HepG2 (cell line): ENCODE data around the gene KRT77. TPM values are rescaled to one million over a fixed set of nuclear protein-coding genes. Genes with fewer than 3 reads are reported as not detected.

ENCODE experiments used
- ATAC-seq: fragments of 200-7000 bp; cut with Tn5 transposase; 3 replicates; pipeline ENCODE4 v1.9.1; 2020; ENCODE audit warnings: mild to moderate bottlenecking, moderate library complexity
- BruUV-seq: library from RNA; stranded (reverse); fragments of 400-500 nt; replicated peaks from 2 replicates; lab custom pipeline; 2021; lab: Mats Ljungman, UMichigan
- CTCF ChIA-PET: fragments of 300-600 bp; formaldehyde crosslinking; extraction: SDS; loops from one replicate; lab custom pipeline; 2021; ENCODE audit warnings: low total read pairs, inconsistent platforms, low intra/inter-chr PET ratio; lab: Yijun Ruan, JAX
- POLR2A ChIA-PET: fragments of 350-600 bp; sonication (Branson Sonifier 250); formaldehyde crosslinking; loops from one replicate; lab custom pipeline; 2020; ENCODE audit warnings: antibody characterized with exemption, inconsistent platforms; lab: Yijun Ruan, JAX
- DNase-seq: peaks from one replicate; pipeline ENCODE4 v3.0.0-alpha.2; 2015; ENCODE audit warnings: low spot score
- FAIRE-seq: peaks from 3 replicates; lab custom pipeline; 2011; peaks lifted over from hg19 to GRCh38; lab: Jason Lieb, UNC
- H2AFZ ChIP-seq: one replicate; pipeline ENCODE4 v1.6.1; 2011; ENCODE audit warnings: low read length, inconsistent platforms
- H3K27ac ChIP-seq: fragments of 300-600 bp; 3 replicates; pipeline ENCODE4 v1.8.0; 2011; ENCODE audit warnings: mixed run types, mild to moderate bottlenecking, mixed read lengths, low read length, inconsistent platforms; ENCODE audit not compliant: insufficient read depth; ENCODE audit errors: extremely low read length
- H3K27me3 ChIP-seq, 2 experiments: fragments of 200-600 bp in 1 of 2; 2 replicates in 1 of 2; 3 replicates in 1 of 2; pipeline versions ENCODE4 v1.6.0 to v1.8.0; 2011; ENCODE audit warnings: low read length in 2 of 2, mild to moderate bottlenecking in 2 of 2, moderate library complexity in 2 of 2, inconsistent platforms in 1 of 2; ENCODE audit not compliant: insufficient read depth in 2 of 2, control insufficient read depth in 1 of 2
- H3K36me3 ChIP-seq, 2 experiments: fragments of 200-600 bp in 1 of 2; replicated peaks in 1 of 2; 2 replicates in 1 of 2; 3 replicates in 1 of 2; pipeline versions ENCODE4 v1.5.1 to v1.8.0; 2011; ENCODE audit warnings: low read length in 2 of 2, inconsistent platforms in 1 of 2; ENCODE audit not compliant: insufficient read depth in 2 of 2, control insufficient read depth in 1 of 2
- H3K4me1 ChIP-seq: 2 replicates; pipeline ENCODE4 v1.5.1; 2012; ENCODE audit warnings: low read length, inconsistent platforms; ENCODE audit not compliant: insufficient read depth
- H3K4me2 ChIP-seq: 2 replicates; pipeline ENCODE4 v1.6.0; 2011; ENCODE audit warnings: low read depth, low read length, inconsistent platforms
- H3K4me3 ChIP-seq, 3 experiments: fragments of 200-600 bp in 1 of 3; sonication (generic), shearing (Covaris generic) in 1 of 3; replicated peaks in 1 of 3; 2 replicates each; pipeline ENCODE4 v1.5.1; 2011 to 2016; ENCODE audit warnings: low read length in 3 of 3, inconsistent platforms in 2 of 3, low read depth in 2 of 3, mild to moderate bottlenecking in 2 of 3, control low read depth in 1 of 3, mixed read lengths in 1 of 3; ENCODE audit not compliant: insufficient read depth in 1 of 3
- H3K79me2 ChIP-seq: one replicate; pipeline ENCODE4 v1.6.1; 2011; ENCODE audit warnings: low read length, inconsistent platforms; ENCODE audit not compliant: insufficient read depth
- H3K9ac ChIP-seq: 2 replicates; pipeline ENCODE4 v1.6.0; 2011; ENCODE audit warnings: mild to moderate bottlenecking, low read depth, low read length, inconsistent platforms; ENCODE audit not compliant: insufficient read depth
- H3K9me3 ChIP-seq: 2 replicates; pipeline ENCODE4 v1.5.1; 2012; ENCODE audit warnings: mild to moderate bottlenecking, low read length
- H4K20me1 ChIP-seq: 2 replicates; pipeline ENCODE4 v1.6.0; 2011; ENCODE audit warnings: inconsistent platforms, mild to moderate bottlenecking, low read length, moderate library complexity; ENCODE audit not compliant: insufficient read depth
- FOXA1 ChIP-seq, 2 experiments: fragments of 450-650 bp in 1 of 2; sonication (generic) in 1 of 2; formaldehyde crosslinking in 1 of 2; IDR thresholded peaks; 2 replicates each; pipeline versions ENCODE4 v1.4.0 to v1.6.1; 2016 to 2020; ENCODE audit warnings: missing genetic modification reagents in 1 of 2
- HOXA7 ChIP-seq: sonication (generic); formaldehyde crosslinking; IDR thresholded peaks from 2 replicates; pipeline ENCODE4 v1.8.1; 2022; ENCODE audit warnings: mild to moderate bottlenecking, missing genetic modification reagents, moderate library complexity
- NRL ChIP-seq: sonication (generic); formaldehyde crosslinking; IDR thresholded peaks from 2 replicates; pipeline ENCODE4 v1.5.0; 2020; ENCODE audit warnings: missing genetic modification reagents, mild to moderate bottlenecking, moderate library complexity, borderline replicate concordance
- PHF21A ChIP-seq: sonication (generic); formaldehyde crosslinking; IDR thresholded peaks from 2 replicates; pipeline ENCODE4 v1.5.0; 2020; ENCODE audit warnings: mild to moderate bottlenecking, missing genetic modification reagents
- PITX1 ChIP-seq: sonication (generic); formaldehyde crosslinking; IDR thresholded peaks from 2 replicates; pipeline ENCODE4 v1.5.1; 2020; ENCODE audit warnings: mild to moderate bottlenecking, missing genetic modification reagents
- RAD51 ChIP-seq: fragments of 450-650 bp; IDR thresholded peaks from 2 replicates; pipeline ENCODE4 v1.6.1; 2016; ENCODE audit warnings: borderline replicate concordance
- RNF2 ChIP-seq: fragments of 450-650 bp; conservative IDR thresholded peaks from 2 replicates; pipeline ENCODE4 v1.6.1; 2016; ENCODE audit warnings: low read depth
- SCMH1 ChIP-seq: sonication (generic); formaldehyde crosslinking; IDR thresholded peaks from 2 replicates; pipeline ENCODE4 v1.9.0; 2021; ENCODE audit warnings: missing genetic modification reagents, mild to moderate bottlenecking, borderline replicate concordance
- SKI ChIP-seq: fragments of 450-650 bp; IDR thresholded peaks from one replicate; pipeline ENCODE4 v1.6.1; 2018; ENCODE audit warnings: mild to moderate bottlenecking; ENCODE audit not compliant: partially characterized antibody
- TMF1 ChIP-seq: sonication (generic); formaldehyde crosslinking; IDR thresholded peaks from 2 replicates; pipeline ENCODE4 v1.8.1; 2022; ENCODE audit warnings: low read depth, missing genetic modification reagents
- ZFP36 ChIP-seq: fragments of 150-350 bp; IDR thresholded peaks from 2 replicates; pipeline ENCODE4 v1.6.1; 2018; ENCODE audit warnings: borderline replicate concordance, low read length, low read depth; ENCODE audit not compliant: partially characterized antibody
- ZNF570 ChIP-seq: sonication (generic); formaldehyde crosslinking; IDR thresholded peaks from 2 replicates; pipeline ENCODE4 v1.4.0; 2020; ENCODE audit warnings: mild to moderate bottlenecking, missing genetic modification reagents, borderline replicate concordance
- ZSCAN30 ChIP-seq: sonication (generic); formaldehyde crosslinking; IDR thresholded peaks from 2 replicates; pipeline ENCODE4 v1.5.0; 2020; ENCODE audit warnings: mild to moderate bottlenecking, missing genetic modification reagents
- WGBS: methylation state at CpG from one replicate; pipeline ENCODE4 v1.1.6; 2017; ENCODE audit warnings: low lambda C conversion rate; 5-methylcytosine and 5-hydroxymethylcytosine counted together
- in situ Hi-C: cut with HindIII; loops from 2 replicates; pipeline ENCODE4 v1.10.0; 2017; ENCODE audit warnings: low pct_unique_long_range_greater_than_20kb; ENCODE audit not compliant: extremely low pct_ligation_motif_present
- intact Hi-C: fragments of 100-400 bp; cut with micrococcal nuclease; formaldehyde crosslinking; loops from one replicate; pipeline ENCODE4 v1.10.0; 2022; ENCODE audit not compliant: unreplicated experiment
- polyA plus RNA-seq, 8 experiments: library from polyadenylated mRNA; depleted of rRNA in 3 of 8; stranded (reverse) in 7 of 8; unstranded in 1 of 8; fragments of >200 nt; fragmentation: Illumina TruSeq in 4 of 8; extraction: Trizol in 4 of 8; gene quantifications; 2 replicates each; pipeline versions ENCODE4 v1.2.1 to v1.2.3, GENCODE V29; 2011 to 2016; ENCODE audit warnings: low read depth in 4 of 8, missing spikeins in 1 of 8, mixed read lengths in 1 of 8; ENCODE audit not compliant: insufficient read depth in 1 of 8
- total RNA-seq, 5 experiments: library from RNA; depleted of rRNA; stranded (reverse); fragments of >200 nt; fragmentation: Illumina TruSeq; extraction: Trizol; gene quantifications; 2 replicates each; pipeline ENCODE4 v1.2.3, GENCODE V29; 2016; ENCODE audit warnings: low read depth in 1 of 5
- TF ChIP-seq, protein P1 (sequence below), 2 experiments: IDR thresholded peaks; 2 replicates each; pipeline ENCODE4 v1.6.1; 2011 to 2012; ENCODE audit warnings: low read length in 2 of 2, borderline replicate concordance in 1 of 2, low read depth in 1 of 2, mild to moderate bottlenecking in 1 of 2, moderate library complexity in 1 of 2
- TF ChIP-seq, protein P2 (sequence below): sonication (generic); formaldehyde crosslinking; IDR thresholded peaks from 2 replicates; pipeline ENCODE4 v1.4.0; 2020; ENCODE audit warnings: missing genetic modification reagents
- TF ChIP-seq, protein P3 (sequence below): sonication (generic); formaldehyde crosslinking; IDR thresholded peaks from 2 replicates; pipeline ENCODE4 v1.4.0; 2020; ENCODE audit warnings: missing genetic modification reagents

KRT77 gene
- total and polyA plus RNA-seq, 2 of the 13 experiments (the other 11 are each of a cell fraction or from before 2014, with no cell fraction given): not detected

DNA sequence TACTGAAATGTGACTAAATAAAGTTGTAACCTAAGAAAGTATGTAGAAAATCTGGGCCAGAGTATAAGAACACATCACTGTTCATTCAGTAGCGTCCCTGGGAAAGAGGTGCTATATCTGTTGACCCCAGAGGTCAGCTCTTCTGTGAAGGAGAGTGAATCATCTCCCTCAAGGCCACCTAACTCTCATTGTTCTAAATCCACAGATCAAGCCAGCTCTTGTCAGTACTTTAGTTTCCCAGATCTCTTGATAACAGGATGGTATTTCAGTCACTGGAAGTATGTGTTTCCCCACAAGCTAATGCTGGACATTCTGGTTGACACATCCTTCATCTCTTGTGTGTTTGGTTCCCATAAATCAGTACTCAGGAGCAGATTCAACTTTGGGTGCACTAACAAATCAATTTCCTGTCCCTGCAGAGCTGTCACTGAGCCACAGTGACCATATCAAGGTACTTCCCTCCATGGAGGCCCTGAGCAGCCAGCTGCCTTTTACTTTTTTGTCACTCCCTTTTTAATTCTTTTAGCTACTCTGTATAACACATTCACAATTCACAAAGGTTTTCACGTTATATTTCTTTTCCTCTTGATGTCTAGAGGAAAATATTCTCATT is 30.9 kb downstream of the KRT77 start:
- peaks cover 0 to 19% of the 10 kb centered on the region in 2 experiments; a peak in 1 of 5 replicates for H3K27me3 ChIP-seq
- no peaks in the 10 kb centered on the region for H3K9me3 ChIP-seq
- no peak overlapping the region for H2AFZ ChIP-seq
- no peak for TF ChIP-seq PHF21A (CRISPR knock-in tag)
- TF ChIP-seq, protein P1, sequence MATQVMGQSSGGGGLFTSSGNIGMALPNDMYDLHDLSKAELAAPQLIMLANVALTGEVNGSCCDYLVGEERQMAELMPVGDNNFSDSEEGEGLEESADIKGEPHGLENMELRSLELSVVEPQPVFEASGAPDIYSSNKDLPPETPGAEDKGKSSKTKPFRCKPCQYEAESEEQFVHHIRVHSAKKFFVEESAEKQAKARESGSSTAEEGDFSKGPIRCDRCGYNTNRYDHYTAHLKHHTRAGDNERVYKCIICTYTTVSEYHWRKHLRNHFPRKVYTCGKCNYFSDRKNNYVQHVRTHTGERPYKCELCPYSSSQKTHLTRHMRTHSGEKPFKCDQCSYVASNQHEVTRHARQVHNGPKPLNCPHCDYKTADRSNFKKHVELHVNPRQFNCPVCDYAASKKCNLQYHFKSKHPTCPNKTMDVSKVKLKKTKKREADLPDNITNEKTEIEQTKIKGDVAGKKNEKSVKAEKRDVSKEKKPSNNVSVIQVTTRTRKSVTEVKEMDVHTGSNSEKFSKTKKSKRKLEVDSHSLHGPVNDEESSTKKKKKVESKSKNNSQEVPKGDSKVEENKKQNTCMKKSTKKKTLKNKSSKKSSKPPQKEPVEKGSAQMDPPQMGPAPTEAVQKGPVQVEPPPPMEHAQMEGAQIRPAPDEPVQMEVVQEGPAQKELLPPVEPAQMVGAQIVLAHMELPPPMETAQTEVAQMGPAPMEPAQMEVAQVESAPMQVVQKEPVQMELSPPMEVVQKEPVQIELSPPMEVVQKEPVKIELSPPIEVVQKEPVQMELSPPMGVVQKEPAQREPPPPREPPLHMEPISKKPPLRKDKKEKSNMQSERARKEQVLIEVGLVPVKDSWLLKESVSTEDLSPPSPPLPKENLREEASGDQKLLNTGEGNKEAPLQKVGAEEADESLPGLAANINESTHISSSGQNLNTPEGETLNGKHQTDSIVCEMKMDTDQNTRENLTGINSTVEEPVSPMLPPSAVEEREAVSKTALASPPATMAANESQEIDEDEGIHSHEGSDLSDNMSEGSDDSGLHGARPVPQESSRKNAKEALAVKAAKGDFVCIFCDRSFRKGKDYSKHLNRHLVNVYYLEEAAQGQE (IDR thresholded peaks at IDR 0.05; ENCODE audit: borderline replicate concordance in 1 of 2, low read depth in 1 of 2, low read length in 2 of 2): no peak
- no peak for TF ChIP-seq SKI
- TF ChIP-seq ZFP36: no peak
- TF ChIP-seq PITX1 (CRISPR knock-in tag): no peak
- TF ChIP-seq ZNF570 (CRISPR knock-in tag): no peak
- TF ChIP-seq RNF2: no peak
- no peak for TF ChIP-seq TMF1
- TF ChIP-seq SCMH1 (CRISPR knock-in tag): no peak
- TF ChIP-seq, protein P2, sequence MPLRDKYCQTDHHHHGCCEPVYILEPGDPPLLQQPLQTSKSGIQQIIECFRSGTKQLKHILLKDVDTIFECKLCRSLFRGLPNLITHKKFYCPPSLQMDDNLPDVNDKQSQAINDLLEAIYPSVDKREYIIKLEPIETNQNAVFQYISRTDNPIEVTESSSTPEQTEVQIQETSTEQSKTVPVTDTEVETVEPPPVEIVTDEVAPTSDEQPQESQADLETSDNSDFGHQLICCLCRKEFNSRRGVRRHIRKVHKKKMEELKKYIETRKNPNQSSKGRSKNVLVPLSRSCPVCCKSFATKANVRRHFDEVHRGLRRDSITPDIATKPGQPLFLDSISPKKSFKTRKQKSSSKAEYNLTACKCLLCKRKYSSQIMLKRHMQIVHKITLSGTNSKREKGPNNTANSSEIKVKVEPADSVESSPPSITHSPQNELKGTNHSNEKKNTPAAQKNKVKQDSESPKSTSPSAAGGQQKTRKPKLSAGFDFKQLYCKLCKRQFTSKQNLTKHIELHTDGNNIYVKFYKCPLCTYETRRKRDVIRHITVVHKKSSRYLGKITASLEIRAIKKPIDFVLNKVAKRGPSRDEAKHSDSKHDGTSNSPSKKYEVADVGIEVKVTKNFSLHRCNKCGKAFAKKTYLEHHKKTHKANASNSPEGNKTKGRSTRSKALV (CRISPR knock-in tag): no peak
- TF ChIP-seq, protein P3, sequence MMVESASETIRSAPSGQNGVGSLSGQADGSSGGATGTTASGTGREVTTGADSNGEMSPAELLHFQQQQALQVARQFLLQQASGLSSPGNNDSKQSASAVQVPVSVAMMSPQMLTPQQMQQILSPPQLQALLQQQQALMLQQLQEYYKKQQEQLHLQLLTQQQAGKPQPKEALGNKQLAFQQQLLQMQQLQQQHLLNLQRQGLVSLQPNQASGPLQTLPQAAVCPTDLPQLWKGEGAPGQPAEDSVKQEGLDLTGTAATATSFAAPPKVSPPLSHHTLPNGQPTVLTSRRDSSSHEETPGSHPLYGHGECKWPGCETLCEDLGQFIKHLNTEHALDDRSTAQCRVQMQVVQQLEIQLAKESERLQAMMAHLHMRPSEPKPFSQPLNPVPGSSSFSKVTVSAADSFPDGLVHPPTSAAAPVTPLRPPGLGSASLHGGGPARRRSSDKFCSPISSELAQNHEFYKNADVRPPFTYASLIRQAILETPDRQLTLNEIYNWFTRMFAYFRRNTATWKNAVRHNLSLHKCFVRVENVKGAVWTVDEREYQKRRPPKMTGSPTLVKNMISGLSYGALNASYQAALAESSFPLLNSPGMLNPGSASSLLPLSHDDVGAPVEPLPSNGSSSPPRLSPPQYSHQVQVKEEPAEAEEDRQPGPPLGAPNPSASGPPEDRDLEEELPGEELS (CRISPR knock-in tag): no peak
- no peak for TF ChIP-seq NRL (CRISPR knock-in tag)
- TF ChIP-seq RAD51: no peak
- no peak for TF ChIP-seq HOXA7
- no peak for TF ChIP-seq ZSCAN30
- no peak for TF ChIP-seq FOXA1 (IDR thresholded peaks at IDR 0.05)
- no peak for TF ChIP-seq FOXA1 (CRISPR knock-in tag; IDR thresholded peaks at IDR 0.05)
- H3K27ac ChIP-seq: no peak overlapping the region
- DNase-seq: peak; percentile 17
- H4K20me1 ChIP-seq: no peaks in the 10 kb centered on the region
- in situ Hi-C loops: no loop called here
- no peak for FAIRE-seq
- no peaks in the 10 kb centered on the region for H3K4me1 ChIP-seq
- no peak overlapping the region for H3K9ac ChIP-seq
- H3K4me2 ChIP-seq: no peak overlapping the region
- 0% methylated on average over 2 of the region's 2 CpGs for WGBS
- H3K79me2 ChIP-seq: no peaks in the 10 kb centered on the region
- no peaks in the 10 kb centered on the region for H3K36me3 ChIP-seq
- intact Hi-C loops: no loop called here
- no peak for ATAC-seq
- no TSS peak for BruUV-seq
- ChIA-PET POLR2A (no interaction called here), CTCF (no interaction called here)
- no peak overlapping the region for H3K4me3 ChIP-seq
